ENCODE measurements around the gene DISP3.

The DISP3 gene

DNA sequence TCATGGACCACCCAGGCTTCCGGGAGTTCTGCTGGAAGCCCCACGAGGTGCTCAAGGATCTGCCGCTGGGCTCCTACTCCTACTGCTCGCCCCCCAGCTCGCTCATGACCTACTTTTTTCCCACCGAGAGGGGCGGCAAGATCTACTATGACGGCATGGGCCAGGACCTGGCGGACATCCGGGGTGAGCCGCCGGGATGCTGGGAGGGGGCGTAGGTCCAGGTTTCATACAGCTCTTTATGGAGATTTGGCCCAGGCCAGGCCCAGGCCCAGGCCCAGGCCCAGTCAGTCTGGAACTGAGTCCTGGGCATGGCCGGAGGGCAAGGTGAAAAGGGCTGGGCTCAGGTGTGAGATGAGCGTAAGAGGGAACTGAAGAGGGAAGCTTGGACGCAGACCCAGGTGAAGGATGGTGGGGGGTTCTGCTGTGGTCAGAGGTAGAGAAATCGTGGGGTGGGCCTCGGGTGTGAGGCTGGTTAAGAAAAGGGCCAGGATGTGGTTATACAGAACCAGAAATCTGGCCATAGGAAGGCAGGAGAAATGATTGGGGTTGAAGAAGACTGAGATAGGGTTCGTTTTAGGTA lies 23.0 kb downstream of the DISP3 start:
- Mint-ChIP-seq H3K4me3 (no peak overlapping the region), H3K27me3 (peaks cover 36% of the 10 kb centered on the region), H3K4me1 (no peaks in the 10 kb centered on the region), H3K36me3 (peaks cover 15% of the 10 kb centered on the region), H3K9me3 (peaks cover 42% of the 10 kb centered on the region), H3K27ac (no peak overlapping the region)
- CTCF ChIA-PET = no interaction called here
- DNase-seq = peak; percentile 5

DNA sequence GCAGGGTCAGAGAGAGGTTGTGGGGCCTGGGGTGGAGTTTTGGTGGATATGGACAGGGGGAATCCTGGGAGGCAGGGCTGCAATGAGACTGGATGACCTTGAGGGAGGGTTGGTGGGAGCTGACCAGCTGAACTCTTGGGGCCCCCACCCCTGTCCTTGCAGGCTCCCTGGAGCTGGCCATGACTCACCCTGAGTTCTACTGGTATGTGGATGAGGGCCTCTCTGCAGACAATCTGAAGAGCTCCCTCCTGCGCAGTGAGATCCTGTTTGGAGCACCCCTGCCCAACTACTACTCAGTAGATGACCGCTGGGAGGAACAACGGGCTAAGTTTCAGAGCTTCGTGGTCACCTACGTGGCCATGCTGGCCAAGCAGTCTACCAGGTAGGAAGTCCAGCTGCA lies 23.6 kb downstream of the DISP3 start:
- CTCF ChIA-PET = no interaction called here
- no peaks in the 10 kb centered on the region for H3K4me1 Mint-ChIP-seq
- peaks cover 36% of the 10 kb centered on the region for H3K27me3 Mint-ChIP-seq
- H3K27ac Mint-ChIP-seq = no peak overlapping the region
- no peak overlapping the region for H3K4me3 Mint-ChIP-seq
- peaks cover 15% of the 10 kb centered on the region for H3K36me3 Mint-ChIP-seq
- no peak for DNase-seq
- peaks cover 45% of the 10 kb centered on the region for H3K9me3 Mint-ChIP-seq

DNA sequence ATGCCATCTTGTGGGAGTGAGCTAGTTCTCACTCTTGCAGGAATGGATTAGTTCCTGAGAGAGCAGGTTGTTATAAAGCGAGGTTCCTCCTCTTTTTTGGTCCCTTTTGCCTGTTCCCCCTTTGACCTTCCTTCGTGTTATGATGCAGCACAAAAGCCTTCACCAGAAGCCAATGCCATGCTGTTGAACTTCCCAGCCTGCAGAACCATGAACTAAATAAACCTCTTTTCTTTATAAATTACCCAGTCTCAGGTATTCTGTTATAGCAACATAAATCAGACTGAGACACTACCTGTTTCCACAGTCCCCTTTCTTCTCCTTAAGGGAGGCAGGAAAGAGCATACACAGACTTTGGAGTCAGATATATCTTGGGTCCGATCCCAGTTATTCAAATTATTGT lies 25.6 kb downstream of the DISP3 start:
- Mint-ChIP-seq H3K36me3 (peaks cover 15% of the 10 kb centered on the region), H3K4me3 (no peak overlapping the region), H3K27me3 (peaks cover 27% of the 10 kb centered on the region), H3K4me1 (no peaks in the 10 kb centered on the region), H3K27ac (no peak overlapping the region), H3K9me3 (peaks cover 50% of the 10 kb centered on the region)
- CTCF ChIA-PET = no interaction called here
- no peak for DNase-seq

DNA sequence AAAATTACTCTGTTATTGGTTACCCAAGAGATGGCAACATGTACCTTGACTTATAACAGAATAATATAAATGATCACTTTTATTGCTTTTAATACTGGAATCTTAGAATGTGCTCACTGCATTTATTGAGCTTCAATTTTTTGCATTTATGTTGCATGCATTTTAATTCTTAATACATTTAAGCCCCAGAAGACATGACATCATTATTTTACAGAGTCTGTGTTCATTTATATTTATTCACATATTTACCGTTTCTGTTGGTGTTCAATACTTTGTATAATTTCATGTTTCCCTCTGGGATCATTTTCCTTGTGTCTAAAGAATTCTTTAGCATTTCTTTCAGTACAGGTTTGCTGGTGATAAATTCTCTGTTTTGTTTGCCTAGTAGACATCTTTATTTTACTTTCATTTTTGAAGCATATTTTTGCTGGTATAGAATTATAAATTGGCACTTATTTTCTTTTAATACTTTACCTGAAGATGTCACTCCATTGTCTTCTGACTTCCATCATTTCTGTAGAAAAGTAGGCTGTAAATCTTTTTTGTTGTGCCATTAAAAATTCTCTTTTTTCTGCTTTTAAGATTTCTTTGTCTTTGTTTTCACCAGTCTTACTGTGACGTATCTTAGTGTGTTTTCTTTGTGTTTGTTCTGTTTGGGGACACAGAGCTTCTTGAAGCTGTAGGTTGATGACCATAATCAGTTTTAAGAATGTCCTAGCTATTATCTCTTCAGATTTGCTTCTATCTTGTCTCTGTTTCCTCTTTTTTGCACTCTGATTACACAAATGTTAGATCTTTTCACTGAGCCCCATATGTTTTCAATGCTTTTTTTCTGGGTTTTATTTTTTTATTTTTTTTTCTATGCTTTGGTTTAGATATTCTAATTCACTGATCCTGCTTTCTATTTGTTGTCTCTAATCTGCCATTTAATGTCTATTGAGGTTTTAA lies 26.9 kb downstream of the DISP3 start:
- Mint-ChIP-seq H3K27ac (no peak overlapping the region), H3K4me3 (no peak overlapping the region), H3K4me1 (no peaks in the 10 kb centered on the region), H3K27me3 (peaks cover 16% of the 10 kb centered on the region), H3K36me3 (peaks cover 13% of the 10 kb centered on the region), H3K9me3 (peaks cover 50% of the 10 kb centered on the region)
- no peak for DNase-seq
- CTCF ChIA-PET = no interaction called here

DNA sequence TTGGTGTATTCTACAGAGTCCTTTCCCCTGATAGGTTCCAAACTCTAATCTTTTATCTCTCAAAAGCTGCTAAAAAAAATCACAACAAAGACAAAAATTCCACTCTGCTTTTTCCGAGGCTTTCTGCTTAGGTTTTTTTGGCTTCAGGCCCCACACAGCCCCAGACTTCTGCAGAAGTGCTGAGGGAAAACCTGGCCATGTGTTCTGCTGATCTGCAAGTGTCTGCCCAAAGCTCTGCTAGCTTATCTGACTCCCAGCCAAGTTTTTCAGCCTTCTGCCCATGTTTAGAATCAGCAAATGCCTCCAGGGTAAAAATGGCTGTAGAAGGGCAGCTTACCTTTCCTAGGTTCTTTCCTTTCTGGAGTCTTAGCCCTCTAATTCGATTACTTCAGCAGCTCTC lies 28.4 kb downstream of the DISP3 start:
- Mint-ChIP-seq H3K4me3 (no peak overlapping the region), H3K4me1 (no peaks in the 10 kb centered on the region), H3K36me3 (peaks cover 8% of the 10 kb centered on the region), H3K27me3 (peaks cover 7% of the 10 kb centered on the region), H3K27ac (no peak overlapping the region), H3K9me3 (peaks cover 46% of the 10 kb centered on the region)
- DNase-seq = no peak
- CTCF ChIA-PET = no interaction called here

DNA sequence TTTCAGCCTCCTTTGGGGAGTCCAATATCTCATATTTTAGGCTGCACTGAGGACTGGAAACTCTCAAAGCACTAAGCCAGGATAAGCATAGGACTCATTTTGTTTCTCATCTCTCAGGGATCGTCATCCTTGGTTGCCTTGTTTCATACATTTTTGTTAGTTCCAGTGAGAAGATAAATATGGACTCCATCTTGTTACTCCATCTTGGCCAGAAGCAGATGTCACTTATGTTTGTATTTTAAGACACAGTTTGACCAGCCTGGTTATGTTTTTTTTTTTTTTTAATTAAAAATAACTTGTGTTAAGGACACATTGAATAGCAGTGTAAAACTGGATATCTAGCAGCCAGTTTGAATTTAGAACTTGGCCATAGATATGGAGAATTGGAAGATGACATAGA lies 34.7 kb downstream of the DISP3 start:
- H3K27me3 Mint-ChIP-seq = peaks cover 3% of the 10 kb centered on the region
- H3K27ac Mint-ChIP-seq = no peak overlapping the region
- no peak for DNase-seq
- H3K4me1 Mint-ChIP-seq = no peaks in the 10 kb centered on the region
- H3K4me3 Mint-ChIP-seq = no peak overlapping the region
- no peaks in the 10 kb centered on the region for H3K36me3 Mint-ChIP-seq
- peaks cover 7% of the 10 kb centered on the region for H3K9me3 Mint-ChIP-seq
- CTCF ChIA-PET = no interaction called here

DNA sequence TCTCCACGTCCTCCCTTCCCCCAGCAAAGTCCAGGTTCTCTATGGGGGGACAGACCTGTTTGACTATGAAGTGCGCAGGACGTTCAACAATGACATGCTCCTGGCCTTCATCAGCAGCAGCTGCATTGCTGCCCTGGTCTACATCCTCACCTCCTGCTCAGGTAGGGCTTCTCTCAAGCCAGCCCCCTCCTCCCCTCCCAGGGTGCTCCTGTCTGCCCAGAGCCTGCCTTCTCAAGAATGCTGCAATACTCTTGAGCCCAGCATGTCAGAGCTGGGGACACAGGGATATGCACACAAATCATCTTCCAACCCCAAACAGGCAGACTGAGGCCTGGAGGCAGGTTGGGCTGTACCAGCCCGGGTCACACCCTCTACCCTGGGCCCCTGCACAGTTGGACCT lies 35.4 kb downstream of the DISP3 start:
- Mint-ChIP-seq H3K4me3 (no peak overlapping the region), H3K36me3 (no peaks in the 10 kb centered on the region), H3K27ac (no peak overlapping the region), H3K4me1 (no peaks in the 10 kb centered on the region), H3K9me3 (peaks cover 6% of the 10 kb centered on the region), H3K27me3 (peaks cover 3% of the 10 kb centered on the region)
- CTCF ChIA-PET = no interaction called here
- peak; percentile 11 for DNase-seq

DNA sequence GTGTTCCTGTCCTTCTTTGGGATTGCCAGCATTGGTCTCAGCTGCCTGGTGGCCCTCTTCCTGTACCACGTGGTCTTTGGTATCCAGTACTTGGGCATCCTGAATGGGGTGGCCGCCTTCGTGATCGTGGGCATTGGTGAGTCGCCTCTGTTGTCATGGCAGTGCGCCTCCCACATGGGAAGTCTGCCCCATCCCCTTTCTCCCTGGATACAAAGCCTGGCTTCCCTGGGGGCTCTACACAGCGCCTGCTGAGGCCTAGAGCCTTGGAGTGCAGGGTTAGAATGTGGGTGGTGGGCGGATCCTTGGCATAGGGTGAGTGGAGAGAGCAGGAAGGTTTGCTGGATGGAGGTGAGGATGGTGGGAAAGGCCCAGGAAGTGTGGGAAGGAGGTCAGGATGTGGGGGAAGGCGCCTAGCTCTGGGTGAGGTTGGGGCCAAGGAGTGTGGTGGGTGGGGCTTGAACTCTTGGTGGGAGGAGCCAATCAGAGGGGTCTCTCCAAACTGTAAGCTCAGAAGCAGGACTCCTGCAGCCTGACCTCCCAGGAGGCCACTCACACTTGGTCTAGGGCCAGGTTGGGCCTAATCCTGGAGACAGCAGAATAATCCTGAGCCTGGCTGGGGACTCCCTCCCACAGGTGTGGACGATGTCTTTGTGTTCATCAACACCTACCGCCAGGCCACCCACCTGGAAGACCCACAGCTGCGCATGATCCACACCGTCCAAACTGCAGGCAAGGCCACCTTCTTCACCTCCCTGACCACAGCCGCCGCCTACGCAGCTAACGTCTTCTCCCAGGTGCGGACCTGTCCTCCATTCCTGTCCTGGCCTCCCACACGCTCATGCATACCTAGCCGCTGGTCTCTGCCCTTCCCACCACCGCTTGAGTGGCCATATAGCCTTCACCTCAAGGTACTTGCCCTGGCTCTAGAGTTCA lies 36.7 kb downstream of the DISP3 start:
- Mint-ChIP-seq H3K4me3 (no peak overlapping the region), H3K27me3 (peaks cover 3% of the 10 kb centered on the region), H3K9me3 (peaks cover 6% of the 10 kb centered on the region), H3K36me3 (no peaks in the 10 kb centered on the region), H3K4me1 (no peaks in the 10 kb centered on the region), H3K27ac (no peak overlapping the region)
- CTCF ChIA-PET = no interaction called here
- DNase-seq = peak; percentile 18

DNA sequence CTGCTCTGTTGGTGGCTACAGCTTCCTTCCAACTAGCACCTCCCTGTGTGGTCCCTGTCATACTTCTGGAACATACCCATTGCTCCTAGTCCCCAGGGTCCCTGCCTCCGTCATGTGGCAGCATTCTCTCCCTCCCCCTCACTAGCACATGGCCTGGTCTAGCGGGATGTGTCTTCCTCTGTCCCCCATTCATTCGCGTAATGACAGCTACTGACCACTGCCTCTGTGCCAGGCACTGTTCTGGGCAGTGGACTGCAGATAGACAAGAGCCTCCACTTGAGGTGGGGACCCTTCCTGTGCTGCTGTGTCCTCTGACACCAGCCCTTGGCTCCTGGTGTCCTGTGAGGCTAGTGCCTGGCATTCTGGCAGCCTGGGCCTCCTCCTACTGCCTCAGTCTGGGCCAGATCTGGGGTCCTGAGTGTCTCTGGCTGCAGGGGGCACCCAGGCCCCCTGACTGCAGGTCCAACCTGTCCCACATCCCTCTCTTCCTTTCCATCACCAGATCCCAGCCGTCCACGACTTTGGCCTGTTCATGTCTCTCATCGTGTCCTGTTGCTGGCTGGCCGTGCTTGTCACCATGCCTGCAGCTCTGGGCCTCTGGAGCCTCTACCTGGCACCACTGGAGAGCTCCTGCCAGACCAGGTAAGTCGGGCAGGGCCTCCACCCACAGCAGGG lies 38.1 kb downstream of the DISP3 start:
- no peak for DNase-seq
- H3K4me3 Mint-ChIP-seq = no peak overlapping the region
- H3K27me3 Mint-ChIP-seq = peaks cover 3% of the 10 kb centered on the region
- peaks cover 4% of the 10 kb centered on the region for H3K9me3 Mint-ChIP-seq
- no peak overlapping the region for H3K27ac Mint-ChIP-seq
- H3K36me3 Mint-ChIP-seq = no peaks in the 10 kb centered on the region
- H3K4me1 Mint-ChIP-seq = no peaks in the 10 kb centered on the region
- CTCF ChIA-PET = interaction anchor here (0.6 kb wide), 1 partner anchor 10 kb away, joined by 3 read pairs; no protein-coding TSS in a partner anchor

DNA sequence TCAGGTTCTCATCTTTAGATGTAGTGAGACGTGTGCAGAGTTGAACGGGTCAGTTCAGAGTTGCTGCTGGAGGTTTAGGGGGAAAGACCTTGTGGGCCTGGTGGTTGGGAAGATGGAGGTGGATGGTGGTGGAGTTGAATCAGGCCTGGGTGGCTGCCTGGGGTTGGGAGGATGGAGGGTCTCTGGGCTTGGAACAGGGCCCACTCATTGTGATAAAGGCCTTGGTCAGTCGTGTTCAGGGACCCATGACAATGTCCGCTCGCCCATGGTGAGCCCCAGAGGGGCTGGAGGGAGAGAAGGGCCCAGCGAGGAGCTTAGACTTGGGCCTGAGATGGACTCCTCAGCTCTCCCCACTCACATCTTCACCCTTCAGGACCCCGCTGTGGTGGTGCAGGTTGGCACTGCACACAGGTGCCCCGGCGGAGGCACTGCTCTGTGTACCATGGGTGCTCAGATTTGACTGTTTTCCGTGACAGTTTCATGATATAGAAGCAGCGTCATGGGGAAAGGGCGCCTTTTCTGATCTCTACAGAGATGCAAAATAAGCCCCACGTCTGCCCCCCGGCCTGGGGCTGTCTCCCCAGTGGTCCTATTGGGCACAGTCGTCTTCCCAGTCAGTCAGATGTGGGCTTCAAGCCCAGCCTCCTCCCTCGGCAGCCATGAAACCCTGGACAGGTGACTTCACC lies 39.2 kb downstream of the DISP3 start:
- Mint-ChIP-seq H3K4me1 (no peaks in the 10 kb centered on the region), H3K27ac (no peak overlapping the region), H3K4me3 (no peak overlapping the region), H3K36me3 (no peaks in the 10 kb centered on the region), H3K9me3 (peaks cover 4% of the 10 kb centered on the region), H3K27me3 (peaks cover 3% of the 10 kb centered on the region)
- peak; percentile 17 for DNase-seq
- CTCF ChIA-PET = no interaction called here

DNA sequence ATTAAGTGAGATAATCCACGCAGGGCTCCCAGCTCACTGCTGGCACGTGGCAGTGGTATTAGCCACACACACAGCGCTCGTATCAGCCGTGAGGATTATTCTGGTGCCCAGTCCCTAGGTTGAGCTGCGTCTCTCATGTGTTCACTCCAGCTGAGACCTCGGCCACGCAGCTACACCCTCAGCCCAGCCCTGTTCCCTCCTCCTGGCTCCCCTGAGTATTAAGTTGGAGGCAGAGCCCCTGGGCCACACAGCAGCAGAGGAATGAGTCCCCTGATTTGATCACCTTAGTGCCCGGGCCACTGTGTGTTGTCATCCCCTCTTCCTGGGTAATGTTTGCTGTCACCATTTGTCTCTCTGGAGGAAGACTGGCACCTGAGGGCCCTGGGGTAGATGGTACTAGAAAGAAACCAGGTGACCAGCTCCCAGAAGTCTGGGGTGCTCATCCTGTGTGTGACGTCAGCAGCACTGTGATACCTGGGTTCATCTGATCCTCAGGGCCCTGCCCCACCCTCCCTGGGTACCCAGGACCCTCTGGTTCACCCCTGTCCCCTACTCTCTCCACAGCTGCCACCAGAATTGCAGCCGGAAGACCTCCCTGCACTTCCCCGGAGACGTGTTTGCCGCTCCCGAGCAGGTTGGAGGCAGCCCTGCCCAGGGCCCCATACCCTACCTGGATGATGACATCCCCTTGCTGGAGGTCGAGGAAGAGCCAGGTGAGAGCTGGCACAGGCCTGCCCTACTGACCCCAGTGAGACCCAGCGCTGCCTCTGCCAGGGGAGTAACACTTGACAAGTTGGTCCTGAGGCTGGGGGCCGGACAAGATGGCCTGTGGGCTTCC lies 40.1 kb downstream of the DISP3 start:
- Mint-ChIP-seq H3K36me3 (no peaks in the 10 kb centered on the region), H3K4me3 (no peak overlapping the region), H3K9me3 (no peaks in the 10 kb centered on the region), H3K27ac (no peak overlapping the region), H3K4me1 (no peaks in the 10 kb centered on the region), H3K27me3 (peaks cover 3% of the 10 kb centered on the region)
- peak; percentile 11 for DNase-seq
- CTCF ChIA-PET = no interaction called here

DNA sequence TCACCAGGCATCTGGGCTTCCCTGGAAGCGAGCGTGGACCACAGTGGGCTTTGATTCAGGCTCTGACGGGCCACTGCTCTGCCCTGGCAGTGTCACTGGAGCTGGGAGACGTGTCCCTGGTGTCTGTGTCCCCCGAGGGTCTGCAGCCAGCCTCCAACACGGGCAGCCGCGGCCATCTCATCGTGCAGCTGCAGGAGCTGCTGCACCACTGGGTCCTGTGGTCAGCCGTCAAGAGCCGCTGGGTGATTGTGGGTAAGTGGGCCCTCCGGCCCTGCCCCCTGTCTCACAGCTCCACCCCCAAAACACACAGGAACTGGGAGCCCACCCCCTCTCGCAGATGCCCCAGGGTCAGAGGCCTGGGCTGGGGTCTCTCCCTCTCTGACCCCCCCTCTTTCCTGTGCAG lies 40.7 kb downstream of the DISP3 start:
- no peaks in the 10 kb centered on the region for H3K9me3 Mint-ChIP-seq
- no peaks in the 10 kb centered on the region for H3K4me1 Mint-ChIP-seq
- no peak overlapping the region for H3K4me3 Mint-ChIP-seq
- CTCF ChIA-PET = no interaction called here
- H3K36me3 Mint-ChIP-seq = no peaks in the 10 kb centered on the region
- DNase-seq = no peak
- no peak overlapping the region for H3K27ac Mint-ChIP-seq
- peaks cover 3% of the 10 kb centered on the region for H3K27me3 Mint-ChIP-seq
